Activated CD4-positive, alpha-beta T cell treated with anti-CD3 and anti-CD28 coated beads, Interleukin-2, amount 10 ng/mL, durations not matched to agents 7 days and 5 days (primary cell): ENCODE measurements around the gene PRAMEF2. TPM values are rescaled to one million over a fixed set of nuclear protein-coding genes. Genes with fewer than 3 reads are reported as not detected.
"Not testable (repeated sequence)": the region's sequence is repeated elsewhere in the genome, so short reads cannot be mapped to it uniquely, and the experiment has no call there.

Experiments
- CTCF ChIA-PET: fragments of 350-600 bp; sonication (Branson Sonifier 250); formaldehyde crosslinking; loops from one replicate; lab custom pipeline; 2021; ENCODE audit warnings: antibody characterized with exemption; lab: Charles Lee
- POLR2A ChIA-PET: fragments of 350-600 bp; sonication (Branson Sonifier 250); formaldehyde crosslinking; loops from one replicate; lab custom pipeline; 2021; ENCODE audit warnings: antibody characterized with exemption; lab: Charles Lee
- DNase-seq: peaks from one replicate; pipeline ENCODE4 v3.0.0-alpha.2; 2020
- H3K27ac Mint-ChIP-seq: one replicate; pipeline ENCODE4 v1.8.0; 2021; ENCODE audit warnings: mild to moderate bottlenecking, moderate library complexity, mixed read lengths
- H3K27me3 Mint-ChIP-seq: one replicate; pipeline ENCODE4 v1.8.0; 2021; ENCODE audit warnings: mixed read lengths
- H3K36me3 Mint-ChIP-seq: one replicate; pipeline ENCODE4 v1.8.0; 2021; ENCODE audit warnings: low read depth, mixed read lengths
- H3K4me1 Mint-ChIP-seq: one replicate; pipeline ENCODE4 v1.8.0; 2021; ENCODE audit warnings: mixed read lengths
- H3K4me3 Mint-ChIP-seq: one replicate; pipeline ENCODE4 v1.8.0; 2021; ENCODE audit warnings: mild to moderate bottlenecking, moderate library complexity, mixed read lengths
- H3K9me3 Mint-ChIP-seq: one replicate; pipeline ENCODE4 v1.8.0; 2021; ENCODE audit warnings: mixed read lengths
- total RNA-seq, 2 experiments: library from RNA; stranded (reverse); gene quantifications; one replicate each; pipeline ENCODE4 v1.2.3, GENCODE V29; 2021

The PRAMEF2 gene
- not detected for total RNA-seq

GRCh38 chr1:12856786-12857185, at the start of gene PRAMEF2:
TSS of gene PRAMEF2 (plus strand) at chr1:12857086. CDS start at chr1:12859010, 1,924 bp downstream.
- CTCF ChIA-PET, result interaction anchor here (0.6 kb wide), 1 partner anchor 604 kb away, joined by 5 read pairs; no protein-coding TSS in a partner anchor
- DNase-seq, H3K4me1 Mint-ChIP-seq, H3K27me3 Mint-ChIP-seq, H3K9me3 Mint-ChIP-seq, H3K27ac Mint-ChIP-seq, POLR2A ChIA-PET, H3K36me3 Mint-ChIP-seq, H3K4me3 Mint-ChIP-seq: not testable (repeated sequence)

DNA sequence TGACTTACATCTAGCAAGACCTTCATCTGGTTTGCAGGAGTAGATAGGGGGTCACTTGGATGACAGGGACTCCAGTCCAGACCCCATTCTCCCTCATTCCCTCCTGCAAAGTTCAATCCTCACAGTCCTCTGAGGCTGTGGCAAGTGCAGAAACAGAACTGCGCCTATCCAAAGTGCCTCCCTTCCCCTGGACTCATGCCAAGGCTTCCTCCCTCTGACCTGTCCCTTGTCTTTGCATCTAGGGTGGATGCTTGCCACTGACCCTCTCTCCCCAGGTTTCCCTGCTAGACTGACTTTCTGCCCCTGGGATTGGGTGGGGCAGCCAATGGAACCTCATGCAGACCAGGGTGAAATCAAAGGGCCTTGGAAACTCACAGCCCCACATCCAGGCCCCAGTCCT, 47.0 kb upstream of the PRAMEF2 start:
- DNase-seq, result no peak
- Mint-ChIP-seq H3K27ac (no peak overlapping the region), H3K4me1 (no peaks in the 10 kb centered on the region), H3K27me3 (peaks cover 10% of the 10 kb centered on the region), H3K9me3 (peaks cover 4% of the 10 kb centered on the region), H3K36me3 (no peaks in the 10 kb centered on the region), H3K4me3 (no peak overlapping the region)
- POLR2A ChIA-PET, result no interaction called here
- CTCF ChIA-PET, result no interaction called here

DNA sequence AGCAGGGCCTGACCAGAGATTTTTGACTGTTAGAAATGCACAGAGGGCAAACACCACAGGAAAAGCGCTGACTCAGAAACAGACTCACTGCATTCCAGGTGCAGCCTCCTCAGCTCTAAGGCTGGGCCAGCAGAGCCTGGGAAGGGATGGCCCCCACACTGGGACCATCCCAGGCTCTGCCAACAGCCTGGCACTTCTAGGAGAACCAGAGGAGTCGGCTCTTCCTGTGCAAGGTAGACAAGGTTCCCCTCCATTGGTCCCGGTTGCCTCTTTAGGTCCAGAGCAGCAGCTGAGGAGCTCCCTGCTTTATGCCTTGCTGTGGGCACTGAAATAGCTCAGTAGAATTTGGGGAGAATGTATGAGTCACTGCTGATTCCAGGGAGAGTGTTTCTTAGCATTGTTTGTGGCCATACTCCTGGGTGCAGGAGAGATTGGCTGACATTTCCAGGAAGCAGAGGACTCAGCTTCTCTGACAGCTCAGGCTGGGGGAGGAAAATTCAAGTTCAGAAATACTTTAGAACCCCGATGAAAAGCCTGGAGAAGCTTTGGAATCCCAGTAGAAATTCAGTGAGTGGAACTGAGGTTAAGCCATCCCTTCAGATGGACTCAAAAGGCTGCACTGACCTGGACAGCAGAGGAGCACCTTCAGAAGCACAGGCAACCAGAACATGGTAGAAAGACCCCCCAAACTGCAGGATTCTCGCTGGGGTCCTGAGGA, 46.0 kb upstream of the PRAMEF2 start:
- H3K4me1 Mint-ChIP-seq, result no peaks in the 10 kb centered on the region
- POLR2A ChIA-PET, result no interaction called here
- H3K36me3 Mint-ChIP-seq, result no peaks in the 10 kb centered on the region
- no peaks in the 10 kb centered on the region for H3K9me3 Mint-ChIP-seq
- H3K27me3 Mint-ChIP-seq, result peaks cover 9% of the 10 kb centered on the region
- CTCF ChIA-PET, result no interaction called here
- no peak overlapping the region for H3K27ac Mint-ChIP-seq
- no peak for DNase-seq
- H3K4me3 Mint-ChIP-seq, result no peak overlapping the region

GRCh38 chr1:12811409-12811784, 45.5 kb upstream of the PRAMEF2 start:
- Mint-ChIP-seq H3K27me3 (peaks cover 9% of the 10 kb centered on the region), H3K9me3 (no peaks in the 10 kb centered on the region), H3K27ac (no peak overlapping the region), H3K4me1 (no peaks in the 10 kb centered on the region), H3K36me3 (no peaks in the 10 kb centered on the region), H3K4me3 (no peak overlapping the region)
- POLR2A ChIA-PET, result no interaction called here
- CTCF ChIA-PET, result no interaction called here
- no peak for DNase-seq

DNA sequence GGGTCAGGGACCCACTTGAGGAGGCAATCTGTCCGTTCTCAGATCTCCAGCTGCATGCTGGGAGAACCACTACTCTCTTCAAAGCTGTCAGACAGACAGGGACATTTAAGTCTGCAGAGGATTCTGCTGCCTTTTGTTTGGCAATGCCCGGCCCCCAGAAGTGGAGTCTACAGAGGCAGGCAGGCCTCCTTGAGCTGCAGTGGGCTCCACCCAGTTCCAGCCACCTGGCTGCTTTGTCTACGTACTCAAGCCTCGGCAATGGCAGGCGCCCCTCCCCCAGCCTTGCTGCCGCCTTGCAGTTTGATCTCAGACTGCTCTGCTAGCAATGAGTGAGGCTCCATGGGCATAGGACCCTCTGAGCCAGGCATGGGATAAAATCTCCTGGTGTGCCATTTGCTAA, 37.8 kb upstream of the PRAMEF2 start:
- H3K27me3 Mint-ChIP-seq, result peaks cover 12% of the 10 kb centered on the region
- DNase-seq, H3K9me3 Mint-ChIP-seq, CTCF ChIA-PET, H3K4me3 Mint-ChIP-seq, H3K36me3 Mint-ChIP-seq, POLR2A ChIA-PET, H3K27ac Mint-ChIP-seq, H3K4me1 Mint-ChIP-seq: not testable (repeated sequence)

DNA sequence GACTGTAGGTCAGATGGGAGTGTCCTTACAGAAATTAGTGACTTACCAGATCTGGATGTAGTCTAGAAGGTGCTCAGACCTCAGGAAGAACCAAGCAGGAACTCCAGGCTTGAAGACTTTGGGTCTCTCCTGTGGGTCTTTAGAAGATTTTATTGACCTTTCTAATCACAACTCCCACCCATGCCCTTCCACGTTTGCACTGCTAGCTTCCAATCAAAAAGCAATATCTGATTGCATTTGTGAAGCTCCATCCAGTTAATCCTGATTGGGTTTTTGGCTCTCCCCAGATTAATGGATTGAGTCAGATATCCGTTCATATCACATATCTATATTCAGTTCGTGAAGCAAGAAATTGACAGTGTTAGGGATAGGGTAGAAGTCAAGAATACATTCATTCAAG, 25.6 kb upstream of the PRAMEF2 start, which contains the start of gene PRAMEF11:
Gene PRAMEF11, minus strand, starts transcription at position 101 of the 400 bp plus-strand sequence. CDS start 2,621 bp downstream, outside the sequence.
- CTCF ChIA-PET, H3K4me1 Mint-ChIP-seq, H3K9me3 Mint-ChIP-seq, H3K4me3 Mint-ChIP-seq, H3K27ac Mint-ChIP-seq, POLR2A ChIA-PET, H3K27me3 Mint-ChIP-seq, DNase-seq, H3K36me3 Mint-ChIP-seq: not testable (repeated sequence)

DNA sequence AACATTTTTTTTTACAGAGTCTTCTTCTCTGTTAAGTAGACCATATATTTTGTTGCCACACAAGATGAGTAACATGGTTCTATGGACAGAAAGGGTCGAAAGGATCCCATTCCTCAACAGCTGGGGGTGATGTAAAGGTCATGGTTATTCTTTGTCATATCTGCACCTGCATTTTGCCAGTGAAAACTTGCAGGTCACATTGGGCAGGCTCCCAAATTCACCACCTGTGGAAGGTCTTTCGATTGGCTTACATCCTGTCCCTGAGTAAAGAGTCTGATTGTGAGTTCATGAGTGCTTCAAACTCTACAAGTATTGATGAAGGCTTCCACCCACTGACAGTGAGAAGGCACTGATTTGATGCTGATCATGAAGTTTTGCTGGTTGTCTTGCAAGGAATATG, 23.6 kb upstream of the PRAMEF2 start:
- H3K9me3 Mint-ChIP-seq, H3K4me3 Mint-ChIP-seq, DNase-seq, H3K4me1 Mint-ChIP-seq, CTCF ChIA-PET, POLR2A ChIA-PET, H3K27ac Mint-ChIP-seq, H3K27me3 Mint-ChIP-seq, H3K36me3 Mint-ChIP-seq: not testable (repeated sequence)

- H3K36me3 Mint-ChIP-seq, H3K27ac Mint-ChIP-seq, DNase-seq, H3K4me1 Mint-ChIP-seq, H3K9me3 Mint-ChIP-seq, CTCF ChIA-PET, POLR2A ChIA-PET, H3K4me3 Mint-ChIP-seq, H3K27me3 Mint-ChIP-seq: not testable (repeated sequence)
Measured at GRCh38 chr1:12848620-12849019, 8.3 kb upstream of the PRAMEF2 start, which contains the start of gene HNRNPCL1. TSS of gene HNRNPCL1 (minus strand) at chr1:12848720. CDS start at chr1:12848289, 431 bp downstream.

DNA sequence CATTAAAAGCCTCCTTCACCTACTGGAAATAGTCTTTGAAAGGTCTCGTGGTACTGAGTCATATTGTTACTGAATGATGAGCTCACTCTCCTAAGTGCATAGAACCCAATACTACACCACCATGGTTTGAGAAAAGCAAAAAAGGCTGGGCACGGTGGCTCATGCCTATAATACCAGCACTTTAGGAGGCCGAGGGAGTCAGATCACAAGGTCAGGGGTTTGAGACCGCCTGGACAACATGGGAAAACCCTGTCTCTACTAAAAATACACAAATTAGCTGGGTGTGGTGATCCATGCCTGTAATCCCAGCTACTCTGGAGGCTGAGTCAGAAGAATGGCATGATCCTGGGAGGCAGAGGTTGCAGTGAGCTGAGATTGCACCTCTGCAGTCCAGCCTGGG, 5.1 kb upstream of the PRAMEF2 start:
- no peak for DNase-seq
- no peaks in the 10 kb centered on the region for H3K4me1 Mint-ChIP-seq
- H3K4me3 Mint-ChIP-seq, result no peak overlapping the region
- H3K36me3 Mint-ChIP-seq, result no peaks in the 10 kb centered on the region
- no peak overlapping the region for H3K27ac Mint-ChIP-seq
- H3K27me3 Mint-ChIP-seq, result peaks cover 6% of the 10 kb centered on the region
- POLR2A ChIA-PET, result no interaction called here
- CTCF ChIA-PET, result no interaction called here
- peaks cover 4% of the 10 kb centered on the region for H3K9me3 Mint-ChIP-seq

- H3K4me3 Mint-ChIP-seq, H3K9me3 Mint-ChIP-seq, DNase-seq, H3K4me1 Mint-ChIP-seq, H3K36me3 Mint-ChIP-seq, CTCF ChIA-PET, POLR2A ChIA-PET, H3K27ac Mint-ChIP-seq, H3K27me3 Mint-ChIP-seq: not testable (repeated sequence)
Measured at GRCh38 chr1:12863131-12863880, 6.4 kb downstream of the PRAMEF2 start.

DNA sequence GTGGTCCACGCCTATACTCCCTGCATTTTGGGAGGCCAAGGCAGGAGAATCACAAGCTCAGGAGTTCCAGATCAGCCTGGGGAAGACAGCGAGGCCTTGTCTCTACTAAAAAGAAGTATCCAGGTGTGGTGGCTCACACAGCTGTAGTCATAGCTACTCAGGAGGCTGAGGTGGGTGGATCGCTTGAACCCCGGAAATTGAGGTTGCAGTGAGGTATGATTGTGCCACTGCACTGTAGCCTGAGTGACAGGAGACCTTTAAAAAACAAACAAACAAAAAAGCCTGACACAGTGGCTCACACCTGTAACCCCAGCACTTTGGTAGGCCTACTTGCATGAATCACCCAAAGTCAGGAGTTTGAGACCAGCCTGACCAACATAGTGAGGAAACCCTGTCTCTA, 21.6 kb downstream of the PRAMEF2 start:
- H3K9me3 Mint-ChIP-seq, H3K36me3 Mint-ChIP-seq, H3K4me3 Mint-ChIP-seq, DNase-seq, H3K27ac Mint-ChIP-seq, H3K27me3 Mint-ChIP-seq, POLR2A ChIA-PET, H3K4me1 Mint-ChIP-seq: not testable (repeated sequence)
- CTCF ChIA-PET, result interaction anchor here (0.6 kb wide), 1 partner anchor 616 kb away, joined by 4 read pairs; no protein-coding TSS in a partner anchor

- H3K36me3 Mint-ChIP-seq, H3K9me3 Mint-ChIP-seq, POLR2A ChIA-PET, H3K4me1 Mint-ChIP-seq, H3K27me3 Mint-ChIP-seq, H3K4me3 Mint-ChIP-seq, CTCF ChIA-PET, H3K27ac Mint-ChIP-seq, DNase-seq: not testable (repeated sequence)
Measured at GRCh38 chr1:12886101-12886500, 29.2 kb downstream of the PRAMEF2 start, which contains the start of gene PRAMEF4. TSS of gene PRAMEF4 (minus strand) at chr1:12886201. CDS start at chr1:12883394, 2,807 bp downstream.

DNA sequence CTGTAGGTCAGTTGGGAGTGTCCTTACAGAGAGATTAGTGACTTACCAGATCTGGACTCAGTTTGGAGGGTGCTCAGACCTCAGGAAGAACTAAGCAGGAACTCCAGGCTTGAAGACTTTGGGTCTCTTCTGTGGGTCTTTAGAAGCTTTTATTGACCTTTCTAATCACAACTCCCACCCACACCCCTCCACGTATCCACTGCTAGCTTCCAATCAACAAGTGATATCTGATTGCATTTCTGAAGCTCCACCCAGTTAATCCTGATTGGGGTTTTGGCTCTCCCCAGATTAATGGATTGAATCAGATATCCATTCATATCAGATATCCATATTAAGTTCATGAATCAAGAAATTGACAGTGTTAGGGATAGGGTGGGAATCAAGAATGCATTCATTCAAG, 41.3 kb downstream of the PRAMEF2 start, which contains the start of gene PRAMEF10:
Gene PRAMEF10, minus strand, starts transcription at position 101 of the 400 bp plus-strand sequence. CDS start 2,423 bp downstream, outside the sequence.
- H3K27me3 Mint-ChIP-seq, H3K27ac Mint-ChIP-seq, H3K9me3 Mint-ChIP-seq, H3K4me3 Mint-ChIP-seq, H3K36me3 Mint-ChIP-seq, H3K4me1 Mint-ChIP-seq, POLR2A ChIA-PET, DNase-seq, CTCF ChIA-PET: not testable (repeated sequence)
